Osteocyte (in vitro differentiated cells): Measurements from ENCODE around the gene MED26. TPM values are rescaled to one million over a fixed set of nuclear protein-coding genes. Genes with fewer than 3 reads are reported as not detected.
A peak's percentile ranks its signal among the peaks of the same experiment; 100 is the strongest.

Source experiments
- DNase-seq: peaks from one replicate; pipeline ENCODE4 v3.0.0; 2021; ENCODE audit warnings: mixed read lengths; ENCODE audit not compliant: unreplicated experiment; ENCODE audit errors: extremely low spot score
- H3K27ac Mint-ChIP-seq: one replicate; pipeline ENCODE4 v1.8.0; 2021; ENCODE audit warnings: mild to moderate bottlenecking, mixed read lengths; ENCODE audit not compliant: unreplicated experiment
- H3K27me3 Mint-ChIP-seq: one replicate; pipeline ENCODE4 v1.8.0; 2021; ENCODE audit warnings: mixed read lengths; ENCODE audit not compliant: unreplicated experiment
- H3K36me3 Mint-ChIP-seq: one replicate; pipeline ENCODE4 v1.8.0; 2021; ENCODE audit warnings: mixed read lengths; ENCODE audit not compliant: unreplicated experiment
- H3K4me1 Mint-ChIP-seq: one replicate; pipeline ENCODE4 v1.8.0; 2021; ENCODE audit warnings: mixed read lengths; ENCODE audit not compliant: unreplicated experiment
- H3K4me3 Mint-ChIP-seq: one replicate; pipeline ENCODE4 v1.8.0; 2021; ENCODE audit warnings: mild to moderate bottlenecking, moderate library complexity, mixed read lengths; ENCODE audit not compliant: unreplicated experiment
- H3K9me3 Mint-ChIP-seq: one replicate; pipeline ENCODE4 v1.8.0; 2021; ENCODE audit warnings: mixed read lengths; ENCODE audit not compliant: unreplicated experiment
- CTCF ChIP-seq: fragments of 200-600 bp; sonication (generic); IDR thresholded peaks from 2 replicates; pipeline ENCODE4 v1.5.0; 2021; ENCODE audit warnings: antibody characterized with exemption, mild to moderate bottlenecking, moderate library complexity
- total RNA-seq: library from RNA; stranded (reverse); gene quantifications from 2 replicates; pipeline ENCODE4 v1.2.1, GENCODE V29; 2021

Gene MED26
- total RNA-seq, 1 donor from 2014 or later: 9.5 TPM

DNA sequence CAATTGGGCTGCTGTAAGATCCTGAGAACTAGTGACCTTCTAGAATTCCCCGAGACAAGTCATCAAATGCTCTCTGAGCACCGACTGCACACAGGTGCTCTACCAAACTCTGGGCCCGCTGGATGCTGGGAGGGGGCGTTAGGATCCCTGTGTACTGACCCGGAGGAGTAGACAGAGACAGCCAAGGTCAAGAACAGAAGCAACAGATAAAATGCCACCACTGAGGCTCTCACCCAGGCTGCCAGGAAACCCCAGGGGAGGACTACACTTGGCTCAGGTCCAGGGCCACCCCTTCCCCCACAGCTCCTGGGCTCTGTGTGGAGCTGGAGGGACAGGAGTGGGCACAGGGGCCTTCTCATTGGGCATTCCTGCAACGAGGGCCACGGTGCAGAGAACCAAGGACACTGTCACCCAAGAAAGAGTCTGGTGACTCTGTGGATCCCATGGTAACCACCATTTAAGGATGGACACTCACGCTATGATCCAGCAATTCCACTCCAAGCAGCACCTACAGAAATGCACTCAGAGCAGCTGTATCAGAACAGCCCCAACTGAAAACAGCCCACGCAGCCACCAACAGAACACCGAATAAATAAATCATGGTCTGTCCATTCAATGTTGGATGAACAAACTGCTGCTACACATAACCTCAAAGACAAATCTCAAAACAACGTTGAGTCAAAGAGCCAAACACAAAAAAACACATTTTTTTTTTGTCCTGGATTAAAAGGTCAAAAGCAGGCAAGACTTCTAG is 39.0 kb downstream of the MED26 start:
- TF ChIP-seq CTCF: no peak
- Mint-ChIP-seq H3K36me3 (no peaks in the 10 kb centered on the region), H3K27me3 (no peaks in the 10 kb centered on the region), H3K27ac (no peak overlapping the region), H3K4me3 (no peak overlapping the region), H3K4me1 (peaks cover 67% of the 10 kb centered on the region), H3K9me3 (no peaks in the 10 kb centered on the region)
- no peak for DNase-seq

- H3K27me3 Mint-ChIP-seq: no peaks in the 10 kb centered on the region
- peak overlapping the region; percentile 50 for H3K27ac Mint-ChIP-seq
- no peaks in the 10 kb centered on the region for H3K9me3 Mint-ChIP-seq
- H3K36me3 Mint-ChIP-seq: no peaks in the 10 kb centered on the region
- H3K4me3 Mint-ChIP-seq: no peak overlapping the region
- no peak for DNase-seq
- no peak for TF ChIP-seq CTCF
- H3K4me1 Mint-ChIP-seq: peaks cover 76% of the 10 kb centered on the region
These were observed 39.9 kb downstream of the MED26 start for GRCh38 chr19:16587833-16588823.

GRCh38 chr19:16586991-16587832 is 40.8 kb downstream of the MED26 start:
- TF ChIP-seq CTCF: no peak
- Mint-ChIP-seq H3K9me3 (no peaks in the 10 kb centered on the region), H3K27me3 (no peaks in the 10 kb centered on the region), H3K4me1 (peaks cover 75% of the 10 kb centered on the region), H3K4me3 (no peak overlapping the region), H3K36me3 (no peaks in the 10 kb centered on the region), H3K27ac (no peak overlapping the region)
- no peak for DNase-seq

GRCh38 chr19:16586477-16586871 is 41.5 kb downstream of the MED26 start:
- no peak for DNase-seq
- Mint-ChIP-seq H3K9me3 (no peaks in the 10 kb centered on the region), H3K4me3 (no peak overlapping the region), H3K4me1 (peaks cover 72% of the 10 kb centered on the region), H3K27ac (no peak overlapping the region), H3K27me3 (no peaks in the 10 kb centered on the region), H3K36me3 (no peaks in the 10 kb centered on the region)
- TF ChIP-seq CTCF: no peak
